Liver (tissue), 3 donors: ENCODE results near the gene SNRNP48.

Source experiments
- CTCF ChIP-seq: fragments of 150-350 bp; IDR thresholded peaks from 2 replicates; pipeline ENCODE4 v1.5.1; 2017; ENCODE audit warnings: improper control_type of control experiment, low read depth, low read length; ENCODE audit not compliant: missing input control
- EGR1 ChIP-seq, 2 donors: IDR thresholded peaks; 2 replicates each; pipeline ENCODE4 v1.6.1; 2016 to 2018; ENCODE audit warnings: antibody characterized with exemption in 2 of 2, low read depth in 2 of 2
- FOXA2 ChIP-seq: IDR thresholded peaks from 2 replicates; pipeline ENCODE4 v1.6.1; 2016; ENCODE audit warnings: antibody characterized with exemption
- GABPA ChIP-seq, 2 donors: IDR thresholded peaks in 1 of 2; conservative IDR thresholded peaks in 1 of 2; 2 replicates each; pipeline ENCODE4 v1.6.1; 2016; ENCODE audit warnings: antibody characterized with exemption in 2 of 2, mild to moderate bottlenecking in 1 of 2, moderate library complexity in 1 of 2
- HNF4G ChIP-seq: IDR thresholded peaks from 2 replicates; pipeline ENCODE4 v1.6.1; 2016; ENCODE audit warnings: antibody characterized with exemption
- JUND ChIP-seq, 2 donors: IDR thresholded peaks; 2 replicates each; pipeline ENCODE4 v1.6.1; 2016; ENCODE audit warnings: antibody characterized with exemption in 2 of 2
- RAD21 ChIP-seq, 2 donors: IDR thresholded peaks; 2 replicates each; pipeline ENCODE4 v1.6.1; 2016; ENCODE audit warnings: antibody characterized with exemption in 2 of 2, mild to moderate bottlenecking in 2 of 2
- REST ChIP-seq: IDR thresholded peaks from 2 replicates; pipeline ENCODE4 v1.6.1; 2016; ENCODE audit warnings: antibody characterized with exemption, mild to moderate bottlenecking
- SP1 ChIP-seq: IDR thresholded peaks from 2 replicates; pipeline ENCODE4 v1.6.1; 2018; ENCODE audit warnings: antibody characterized with exemption, mild to moderate bottlenecking
- TAF1 ChIP-seq: conservative IDR thresholded peaks from 2 replicates; pipeline ENCODE4 v1.6.1; 2016; ENCODE audit warnings: antibody characterized with exemption, mild to moderate bottlenecking
- donor health status: healthy.
- donor health status: healthy.

- TF ChIP-seq CTCF (no peak), HNF4G (no peak), GABPA (IDR thresholded peaks at IDR 0.05 in 1 of 2, conservative IDR thresholded peaks at IDR 0.05 in 1 of 2) (no peak), EGR1 (IDR thresholded peaks at IDR 0.05; ENCODE audit: low read depth in 2 of 2) (no peak), RAD21 (IDR thresholded peaks at IDR 0.05) (no peak), FOXA2 (no peak), TAF1 (no peak), SP1 (no peak), REST (no peak), JUND (IDR thresholded peaks at IDR 0.05) (no peak)
These were observed 33.4 kb upstream of the SNRNP48 start for GRCh38 chr6:7556394-7557106.
